Measurements from ENCODE around the gene SPG7. TPM values are rescaled to one million over a fixed set of nuclear protein-coding genes. Genes with fewer than 3 reads are reported as not detected.

Gene SPG7
- total and polyA plus RNA-seq, 12 donors = 69.8 to 145 (median 101) TPM

- DNase-seq = no peak
- Histone ChIP-seq H3K36me3 (peaks cover 0 to 40% (median 28%) of the 10 kb centered on the region in 9 donors), H3K27ac (no peak overlapping the region), H3K27me3 (peaks cover 0 to under 1% (median 0%) of the 10 kb centered on the region in 7 donors), H3K4me3 (no peak overlapping the region), H3K4me1 (peaks cover 25 to 67% (median 55%) of the 10 kb centered on the region in 9 donors), H3K9me3 (no peaks in the 10 kb centered on the region)
- WGBS, 2 donors = 81 to 85% methylated on average over 12 of the region's 12 CpGs
- TF ChIP-seq, protein P1, sequence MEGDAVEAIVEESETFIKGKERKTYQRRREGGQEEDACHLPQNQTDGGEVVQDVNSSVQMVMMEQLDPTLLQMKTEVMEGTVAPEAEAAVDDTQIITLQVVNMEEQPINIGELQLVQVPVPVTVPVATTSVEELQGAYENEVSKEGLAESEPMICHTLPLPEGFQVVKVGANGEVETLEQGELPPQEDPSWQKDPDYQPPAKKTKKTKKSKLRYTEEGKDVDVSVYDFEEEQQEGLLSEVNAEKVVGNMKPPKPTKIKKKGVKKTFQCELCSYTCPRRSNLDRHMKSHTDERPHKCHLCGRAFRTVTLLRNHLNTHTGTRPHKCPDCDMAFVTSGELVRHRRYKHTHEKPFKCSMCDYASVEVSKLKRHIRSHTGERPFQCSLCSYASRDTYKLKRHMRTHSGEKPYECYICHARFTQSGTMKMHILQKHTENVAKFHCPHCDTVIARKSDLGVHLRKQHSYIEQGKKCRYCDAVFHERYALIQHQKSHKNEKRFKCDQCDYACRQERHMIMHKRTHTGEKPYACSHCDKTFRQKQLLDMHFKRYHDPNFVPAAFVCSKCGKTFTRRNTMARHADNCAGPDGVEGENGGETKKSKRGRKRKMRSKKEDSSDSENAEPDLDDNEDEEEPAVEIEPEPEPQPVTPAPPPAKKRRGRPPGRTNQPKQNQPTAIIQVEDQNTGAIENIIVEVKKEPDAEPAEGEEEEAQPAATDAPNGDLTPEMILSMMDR (IDR thresholded peaks at IDR 0.05) = no peak
- ATAC-seq = no peak
- intact Hi-C loops (cut with DNase I) = loop anchor here in 3 of 10 donors (5.0 to 10.0 kb wide), 4 partner anchors 58 to 321 kb away; partner anchors contain the start of genes SPG7 (in 1 of the 3), VPS9D1 (in 1 of the 3) and ZNF276 (in 1 of the 3)
These were observed 54.7 kb downstream of the SPG7 start for GRCh38 chr16:89562939-89563338.

DNA sequence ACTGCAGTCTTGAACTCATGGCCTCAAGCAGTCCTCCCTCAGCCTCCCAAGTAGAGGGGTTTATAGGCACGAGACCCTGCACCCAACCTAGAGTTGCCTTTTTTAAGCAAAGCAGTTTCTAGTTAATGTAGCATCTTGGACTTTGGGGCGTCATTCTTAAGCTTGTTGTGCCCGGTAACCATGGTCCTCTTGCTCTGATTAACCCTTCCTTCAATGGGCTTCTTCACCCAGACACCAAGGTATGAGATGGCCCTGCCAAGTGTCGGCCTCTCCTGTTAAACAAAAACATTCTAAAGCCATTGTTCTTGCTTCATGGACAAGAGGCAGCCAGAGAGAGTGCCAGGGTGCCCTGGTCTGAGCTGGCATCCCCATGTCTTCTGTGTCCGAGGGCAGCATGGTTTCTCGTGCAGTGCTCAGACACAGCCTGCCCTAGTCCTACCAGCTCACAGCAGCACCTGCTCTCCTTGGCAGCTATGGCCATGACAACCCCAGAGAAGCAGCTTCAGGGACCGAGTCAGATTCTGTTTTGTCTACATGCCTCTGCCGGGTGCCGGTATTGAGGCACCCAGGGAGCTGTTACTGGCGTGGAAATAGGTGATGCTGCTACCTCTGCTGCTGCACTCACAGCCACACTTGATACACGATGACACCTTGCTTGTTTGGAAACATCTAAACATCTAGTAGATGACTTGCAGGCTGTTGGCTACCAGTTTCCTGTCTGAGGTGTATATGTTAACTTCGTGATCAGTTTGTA is 55.6 kb downstream of the SPG7 start:
- DNase-seq = no peak
- 71% methylated on average over 12 of the region's 12 CpGs for WGBS, 2 donors
- H3K36me3 ChIP-seq = peaks cover 0 to 40% (median 28%) of the 10 kb centered on the region in 9 donors
- H3K4me1 ChIP-seq = peaks cover 25 to 65% (median 54%) of the 10 kb centered on the region in 9 donors
- ATAC-seq = no peak
- H3K27me3 ChIP-seq = peaks cover 0 to 9% (median 0%) of the 10 kb centered on the region in 7 donors
- TF ChIP-seq, protein P1 (IDR thresholded peaks at IDR 0.05) = no peak
- no peaks in the 10 kb centered on the region for H3K9me3 ChIP-seq
- H3K27ac ChIP-seq = no peak overlapping the region
- H3K4me3 ChIP-seq = no peak overlapping the region
- intact Hi-C loops (cut with DNase I) = loop anchor here in 3 of 10 donors (5.0 to 10.0 kb wide), 4 partner anchors 59 to 322 kb away; partner anchors contain the start of genes SPG7 (in 1 of the 3), VPS9D1 (in 1 of the 3) and ZNF276 (in 1 of the 3)

DNA sequence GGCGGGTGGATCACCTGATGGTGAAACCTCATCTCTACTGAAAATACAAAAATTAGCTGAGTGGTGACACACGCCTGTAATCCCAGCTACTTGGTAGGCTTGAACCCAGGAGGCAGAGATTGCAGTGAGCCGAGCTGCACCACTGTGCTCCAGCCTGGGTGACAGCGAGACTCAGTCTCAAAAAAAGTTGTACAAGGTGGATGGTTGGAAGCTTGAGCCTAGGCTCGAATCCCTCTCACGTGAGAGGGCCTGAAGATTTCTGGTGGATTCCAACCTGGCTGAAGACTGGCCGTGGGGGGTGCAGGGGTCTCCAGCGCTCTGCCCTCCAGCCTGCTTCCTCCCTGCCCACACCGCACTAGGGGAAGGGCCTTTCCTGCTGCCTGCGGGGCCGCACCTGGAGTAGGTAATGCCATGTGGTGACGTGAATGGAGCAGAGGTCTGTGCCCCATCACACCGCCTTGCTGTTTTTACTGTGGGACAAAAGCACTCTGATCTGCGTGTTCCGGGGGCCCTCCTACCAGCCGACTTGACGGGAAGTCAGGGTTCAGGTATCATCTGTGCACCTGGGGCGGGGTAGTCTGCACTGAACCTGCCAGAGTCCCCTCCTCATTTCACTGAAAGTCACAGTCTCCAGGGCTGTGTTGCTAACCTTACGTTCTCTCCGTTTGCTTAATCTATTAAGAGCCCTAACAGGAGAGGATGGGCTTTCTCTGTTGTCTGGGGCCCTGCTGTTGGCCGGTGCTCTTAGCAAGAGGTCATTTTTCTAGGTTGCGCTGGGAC is 56.5 kb downstream of the SPG7 start:
- Histone ChIP-seq H3K9me3 (no peaks in the 10 kb centered on the region), H3K27ac (no peak overlapping the region), H3K4me1 (peaks cover 22 to 57% (median 50%) of the 10 kb centered on the region in 9 donors), H3K36me3 (peaks cover 0 to 40% (median 28%) of the 10 kb centered on the region in 9 donors), H3K27me3 (peaks cover 0 to 18% (median 5%) of the 10 kb centered on the region in 7 donors), H3K4me3 (no peak overlapping the region)
- DNase-seq (no peak), ATAC-seq (no peak)
- intact Hi-C loops (cut with DNase I) = loop anchor here in 4 of 10 donors (5.0 to 10.0 kb wide), 5 partner anchors 60 to 322 kb away; partner anchors contain the start of genes SPG7 (in 1 of the 4), VPS9D1 (in 1 of the 4) and ZNF276 (in 1 of the 4)
- WGBS, 2 donors = 77% methylated on average over 22 of the region's 22 CpGs
- TF ChIP-seq, protein P1 (IDR thresholded peaks at IDR 0.05) = no peak

- Histone ChIP-seq H3K36me3 (peaks cover 0 to 40% (median 28%) of the 10 kb centered on the region in 9 donors), H3K4me1 (peaks cover 19 to 53% (median 45%) of the 10 kb centered on the region in 9 donors), H3K9me3 (no peaks in the 10 kb centered on the region), H3K4me3 (peak overlapping the region in 1 of 10 donors; percentile 12), H3K27ac (no peak overlapping the region), H3K27me3 (peaks cover 5 to 23% (median 10%) of the 10 kb centered on the region in 7 donors)
- intact Hi-C loops (cut with DNase I) = loop anchor here in 2 of 10 donors (5.0 to 10.0 kb wide), 2 partner anchors 60 to 77 kb away; partner anchors contain the start of gene SPG7 (in 1 of the 2)
- 44 to 49% methylated on average over 3 of the region's 3 CpGs for WGBS, 2 donors
- no peak for ATAC-seq
- TF ChIP-seq, protein P1 (IDR thresholded peaks at IDR 0.05) = no peak
- DNase-seq = no peak
These were observed 57.0 kb downstream of the SPG7 start for GRCh38 chr16:89565256-89565505.
